Breast epithelium (tissue), 3 donors: ENCODE measurements around the gene L3MBTL3.

Experiments used
- POLR2AphosphoS5 ChIP-seq, 3 donors: sonication (generic); formaldehyde crosslinking; IDR thresholded peaks; one replicate each; pipeline ENCODE4 v1.6.1; 2017; ENCODE audit warnings: antibody characterized with exemption in 3 of 3
- TF ChIP-seq, protein P1 (sequence below), 3 donors: fragments of 450-650 bp; IDR thresholded peaks; one replicate each; pipeline ENCODE4 v1.5.1; 2016 to 2017; ENCODE audit warnings: antibody characterized with exemption in 3 of 3, mild to moderate bottlenecking in 3 of 3, moderate library complexity in 3 of 3

DNA sequence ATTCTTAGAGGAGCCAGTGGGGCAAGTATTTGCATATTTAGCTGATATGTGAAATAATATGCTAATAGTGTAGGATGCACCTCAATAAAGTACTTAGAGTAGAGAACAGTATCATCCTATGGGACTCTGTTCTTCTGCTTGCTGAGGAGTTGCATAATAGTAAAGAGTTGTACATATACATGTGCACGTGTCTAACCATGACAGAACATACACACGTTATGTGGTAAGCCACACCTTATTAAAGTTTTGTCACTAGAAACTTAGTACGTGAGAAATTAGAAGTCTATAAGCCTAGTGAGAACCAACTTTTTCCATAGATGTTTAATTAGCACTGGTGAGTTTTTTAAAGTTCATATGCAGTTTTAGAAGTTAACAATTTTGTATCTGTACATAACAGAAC lies 80.7 kb downstream of the L3MBTL3 start:
- TF ChIP-seq, protein P1, sequence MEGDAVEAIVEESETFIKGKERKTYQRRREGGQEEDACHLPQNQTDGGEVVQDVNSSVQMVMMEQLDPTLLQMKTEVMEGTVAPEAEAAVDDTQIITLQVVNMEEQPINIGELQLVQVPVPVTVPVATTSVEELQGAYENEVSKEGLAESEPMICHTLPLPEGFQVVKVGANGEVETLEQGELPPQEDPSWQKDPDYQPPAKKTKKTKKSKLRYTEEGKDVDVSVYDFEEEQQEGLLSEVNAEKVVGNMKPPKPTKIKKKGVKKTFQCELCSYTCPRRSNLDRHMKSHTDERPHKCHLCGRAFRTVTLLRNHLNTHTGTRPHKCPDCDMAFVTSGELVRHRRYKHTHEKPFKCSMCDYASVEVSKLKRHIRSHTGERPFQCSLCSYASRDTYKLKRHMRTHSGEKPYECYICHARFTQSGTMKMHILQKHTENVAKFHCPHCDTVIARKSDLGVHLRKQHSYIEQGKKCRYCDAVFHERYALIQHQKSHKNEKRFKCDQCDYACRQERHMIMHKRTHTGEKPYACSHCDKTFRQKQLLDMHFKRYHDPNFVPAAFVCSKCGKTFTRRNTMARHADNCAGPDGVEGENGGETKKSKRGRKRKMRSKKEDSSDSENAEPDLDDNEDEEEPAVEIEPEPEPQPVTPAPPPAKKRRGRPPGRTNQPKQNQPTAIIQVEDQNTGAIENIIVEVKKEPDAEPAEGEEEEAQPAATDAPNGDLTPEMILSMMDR (IDR thresholded peaks at IDR 0.05): no peak
- no peak for TF ChIP-seq POLR2AphosphoS5 (IDR thresholded peaks at IDR 0.05)
